GM19452 (cell line): ENCODE results near the gene CA4.
"Not testable (repeated sequence)": the region's sequence is repeated elsewhere in the genome, so short reads cannot be mapped to it uniquely, and the experiment has no call there.

Source experiments
- ATAC-seq: cut with Tn5 transposase; IDR thresholded peaks from one replicate; pipeline ENCODE4 v1.9.1; 2021; ENCODE audit not compliant: unreplicated experiment

CA4 gene

DNA sequence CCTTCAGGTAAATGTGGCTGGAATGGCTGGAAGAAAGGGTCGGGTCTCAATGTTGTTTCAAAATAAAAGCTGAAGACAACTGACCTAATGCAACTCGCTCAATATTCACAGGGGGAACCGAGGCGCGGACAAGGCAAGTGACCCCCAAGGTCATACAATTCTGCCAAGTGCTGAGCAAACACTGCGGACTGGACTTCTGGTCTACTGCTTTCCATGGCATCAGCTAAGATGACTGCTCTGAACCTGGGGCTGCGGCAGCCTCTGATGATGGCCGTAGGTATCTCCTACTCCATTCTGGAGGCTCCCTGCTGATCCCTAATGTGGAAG lies 21.9 kb downstream of the CA4 start:
- no peak for ATAC-seq

DNA sequence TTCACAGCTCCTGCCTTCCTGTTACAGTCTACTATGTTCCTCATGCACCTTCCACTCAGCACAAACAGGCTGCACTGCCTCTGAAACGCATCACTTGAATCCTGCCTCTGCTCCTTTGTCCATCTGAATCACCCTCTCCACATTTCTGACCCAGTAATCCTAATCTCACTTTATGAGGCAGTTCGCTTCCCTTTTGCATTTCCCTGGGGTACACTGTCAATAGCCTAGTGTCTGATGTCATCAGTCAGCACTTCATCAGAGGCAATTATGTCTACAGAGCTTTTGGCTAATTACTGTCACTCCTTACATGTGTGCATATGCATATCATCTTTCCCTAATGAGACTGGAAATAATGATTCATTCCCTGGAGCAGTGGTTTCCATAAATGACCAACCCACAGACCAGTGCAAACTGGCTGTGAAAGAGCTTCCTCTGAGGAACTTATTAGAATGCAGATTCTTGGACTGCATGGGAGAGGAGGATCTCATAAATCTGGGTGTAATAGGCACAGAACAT lies 23.6 kb downstream of the CA4 start:
- no peak for ATAC-seq

DNA sequence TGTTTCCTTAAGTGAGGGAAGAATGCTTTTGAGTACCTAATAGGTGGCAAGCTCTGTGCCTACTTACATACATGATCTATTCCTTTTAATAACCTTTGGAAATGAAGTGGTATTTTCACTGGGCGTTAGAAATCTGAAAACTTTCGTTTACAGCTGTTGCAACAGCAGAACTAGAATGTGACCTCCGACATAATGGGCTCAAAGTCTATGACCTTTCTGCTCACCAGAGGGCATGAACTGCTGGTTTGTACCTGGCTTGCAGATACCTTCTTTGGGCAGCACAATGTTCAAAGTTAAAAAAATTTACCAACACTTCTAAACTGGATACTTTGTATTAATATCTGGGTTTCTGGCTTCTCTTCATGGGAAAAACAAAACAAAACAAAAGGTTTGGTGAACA lies 24.3 kb downstream of the CA4 start:
- ATAC-seq: no peak

DNA sequence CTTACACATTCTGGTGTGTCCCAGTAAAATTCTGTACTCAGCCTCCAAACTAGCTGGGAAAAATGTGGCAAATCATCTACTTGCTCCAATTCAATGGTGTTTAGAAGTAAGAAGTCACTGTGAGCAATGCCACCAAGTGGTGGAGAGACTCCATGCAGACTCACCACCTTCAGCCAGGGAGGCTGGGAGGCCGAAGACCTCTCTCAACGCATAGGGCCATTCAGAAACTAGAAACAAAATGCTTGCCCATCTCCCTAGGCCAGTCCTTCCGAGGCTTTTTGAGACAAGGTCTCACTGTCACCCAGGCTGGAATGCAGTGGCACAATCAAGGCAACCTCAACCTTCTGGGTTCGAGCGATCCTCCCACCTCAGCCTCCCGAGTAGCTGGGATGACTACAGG lies 25.0 kb downstream of the CA4 start:
- ATAC-seq: not testable (repeated sequence)

DNA sequence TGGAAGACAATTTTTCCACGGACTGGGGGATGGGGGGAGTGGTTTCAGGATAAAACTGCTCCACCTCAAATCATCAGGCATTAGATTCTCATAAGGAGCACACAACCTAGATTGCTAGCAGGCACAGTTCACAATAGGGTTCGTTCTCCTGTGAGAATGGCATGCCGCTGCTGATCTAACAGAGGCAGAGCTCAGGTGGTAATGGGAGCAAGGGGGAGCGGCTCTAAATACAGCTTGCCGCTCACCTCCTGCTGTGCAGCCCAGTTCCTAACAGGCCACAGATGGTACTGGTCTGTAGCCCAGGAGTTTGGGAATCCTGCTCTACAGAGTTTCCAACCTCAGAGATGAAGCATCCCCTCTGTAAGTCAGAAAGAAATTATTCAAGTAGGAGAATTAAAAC lies 27.0 kb downstream of the CA4 start:
- ATAC-seq: not testable (repeated sequence)

- not testable (repeated sequence) for ATAC-seq
Observed at GRCh38 chr17:60178180-60178579, 28.4 kb downstream of the CA4 start.

- ATAC-seq: not testable (repeated sequence)
Observed at GRCh38 chr17:60180380-60180779, 30.6 kb downstream of the CA4 start.

DNA sequence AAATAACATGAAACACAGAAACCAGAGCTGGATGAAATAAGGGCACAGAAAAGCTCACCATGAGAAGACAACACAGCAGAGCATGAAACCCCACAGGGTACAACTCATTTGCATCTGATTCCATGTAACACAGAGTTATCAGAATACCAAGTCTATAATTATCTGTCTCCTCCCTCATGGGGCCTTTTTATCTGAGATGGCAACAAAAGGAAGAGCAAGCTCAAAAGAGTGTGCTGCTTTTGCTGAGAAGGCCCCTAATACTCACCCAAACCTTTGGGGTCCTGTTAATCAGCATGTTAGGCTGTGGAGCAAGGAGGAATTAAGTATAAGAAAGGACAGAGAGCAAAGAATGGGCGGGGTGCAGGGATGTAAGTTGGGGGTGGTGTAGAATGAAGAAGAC lies 36.6 kb downstream of the CA4 start:
- not testable (repeated sequence) for ATAC-seq

DNA sequence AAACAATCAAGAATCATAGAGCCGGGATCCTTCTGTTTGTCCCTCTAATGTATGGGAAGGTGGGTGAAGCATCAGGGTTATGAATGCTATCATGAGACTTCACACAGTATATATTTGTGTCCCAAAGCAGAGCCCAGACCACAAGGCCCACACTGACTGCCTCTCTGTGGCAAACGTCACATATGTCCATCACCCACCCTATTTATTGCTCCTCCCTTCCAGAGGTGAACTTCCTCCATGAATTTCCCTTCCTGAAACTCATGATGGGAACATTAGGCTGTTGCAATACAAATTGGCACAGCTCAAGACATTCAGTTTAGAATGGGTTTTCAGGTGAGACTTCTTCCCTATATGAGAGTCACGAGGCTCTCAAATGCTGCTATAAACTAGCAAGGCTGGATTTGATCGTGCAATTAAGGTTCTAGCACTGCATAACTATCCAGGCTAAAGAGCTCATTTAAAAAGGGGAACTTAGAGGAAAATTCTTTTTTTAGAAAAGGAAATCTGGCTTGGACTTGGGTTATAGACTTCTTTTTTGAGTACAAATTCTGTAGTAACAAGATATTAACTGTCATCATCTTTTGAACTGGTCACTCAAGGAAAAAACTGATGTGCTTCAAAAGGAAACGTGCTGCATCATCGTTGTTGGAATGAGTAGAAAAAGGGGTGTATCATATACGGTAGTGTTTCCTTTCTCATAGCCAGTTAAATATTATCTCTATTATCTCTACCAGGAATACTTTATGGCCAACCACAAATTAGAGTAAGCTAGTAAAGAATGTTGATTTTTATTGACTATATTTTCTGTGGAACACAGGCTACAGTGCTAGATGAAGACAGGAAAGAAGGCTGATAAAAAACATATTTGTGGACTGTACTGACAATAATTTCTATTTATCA lies 37.3 kb downstream of the CA4 start:
- ATAC-seq: not testable (repeated sequence)

- no peak for ATAC-seq
Observed at GRCh38 chr17:60188759-60189158, 39.0 kb downstream of the CA4 start.

- not testable (repeated sequence) for ATAC-seq
Observed at GRCh38 chr17:60190032-60190431, 40.3 kb downstream of the CA4 start.

DNA sequence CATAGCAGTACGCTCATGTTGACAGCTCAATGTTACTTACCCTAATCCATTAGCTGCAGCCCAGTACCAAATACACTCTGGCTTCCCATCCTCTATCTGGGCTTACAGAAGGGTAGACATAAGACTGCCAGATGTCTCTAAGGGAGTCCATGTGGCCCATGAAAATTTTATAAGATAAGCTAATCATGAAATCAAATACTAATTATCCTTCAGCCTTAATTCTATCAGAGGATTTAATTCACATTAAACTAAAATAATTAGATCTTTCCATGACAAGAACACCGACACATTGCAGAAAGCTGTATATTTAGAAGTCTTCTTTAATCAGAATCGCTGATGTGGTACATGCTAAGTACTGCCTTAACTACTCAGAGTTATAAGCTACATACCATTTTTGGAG lies 43.3 kb downstream of the CA4 start:
- ATAC-seq: not testable (repeated sequence)

GRCh38 chr17:60193482-60193881 lies 43.7 kb downstream of the CA4 start:
- ATAC-seq: no peak

GRCh38 chr17:60194141-60194540 lies 44.4 kb downstream of the CA4 start:
- ATAC-seq: not testable (repeated sequence)

DNA sequence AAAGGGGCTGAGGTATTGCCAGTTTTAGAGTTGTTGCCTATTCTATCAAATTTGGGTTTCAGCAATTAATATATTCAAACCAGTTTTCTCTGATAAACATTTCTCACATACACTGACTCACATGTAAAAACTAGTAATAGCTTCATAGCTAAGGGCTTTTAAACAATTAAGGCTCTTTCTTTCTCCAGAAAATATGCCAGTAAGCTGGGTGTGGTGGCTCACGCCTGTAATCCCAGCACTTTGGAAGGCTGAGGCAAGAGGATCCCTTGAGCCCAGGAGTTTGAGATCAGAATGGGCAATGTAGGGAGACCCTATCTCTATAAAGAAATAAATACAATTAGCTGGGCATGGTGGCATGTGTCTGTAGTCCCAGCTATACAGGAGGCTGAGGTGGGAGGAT lies 48.9 kb downstream of the CA4 start:
- not testable (repeated sequence) for ATAC-seq

- ATAC-seq: not testable (repeated sequence)
Observed at GRCh38 chr17:60205782-60206181, 56.0 kb downstream of the CA4 start.

GRCh38 chr17:60208302-60208701 lies 58.5 kb downstream of the CA4 start:
- not testable (repeated sequence) for ATAC-seq
